Effector CD4-positive, alpha-beta T cell (primary cell): ENCODE results near the gene MRTFB.

Experiments
- DNase-seq: peaks from one replicate; pipeline ENCODE4 v3.0.0-alpha.2; 2020

Gene MRTFB

DNA sequence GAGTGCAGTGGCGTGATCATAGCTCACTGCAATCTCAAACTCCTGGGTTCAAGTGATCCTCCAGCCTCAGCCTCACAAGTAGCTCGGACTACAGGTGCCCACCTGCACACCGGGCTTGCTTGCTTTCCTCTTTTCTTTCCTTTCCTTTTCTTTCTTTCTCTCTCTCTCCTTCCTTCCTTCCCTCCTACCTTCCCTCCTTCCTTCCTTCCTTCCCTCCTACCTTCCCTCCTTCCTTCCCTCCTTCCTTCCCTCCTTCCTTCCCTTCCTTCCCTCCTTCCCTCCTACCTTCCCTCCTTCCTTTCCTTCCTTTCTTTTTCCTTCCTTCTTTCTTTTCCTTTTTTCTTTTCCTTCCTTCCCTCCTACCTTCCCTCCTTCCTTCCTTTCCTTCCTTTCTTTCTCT lies 225.5 kb downstream of the MRTFB start:
- no peak for DNase-seq

DNA sequence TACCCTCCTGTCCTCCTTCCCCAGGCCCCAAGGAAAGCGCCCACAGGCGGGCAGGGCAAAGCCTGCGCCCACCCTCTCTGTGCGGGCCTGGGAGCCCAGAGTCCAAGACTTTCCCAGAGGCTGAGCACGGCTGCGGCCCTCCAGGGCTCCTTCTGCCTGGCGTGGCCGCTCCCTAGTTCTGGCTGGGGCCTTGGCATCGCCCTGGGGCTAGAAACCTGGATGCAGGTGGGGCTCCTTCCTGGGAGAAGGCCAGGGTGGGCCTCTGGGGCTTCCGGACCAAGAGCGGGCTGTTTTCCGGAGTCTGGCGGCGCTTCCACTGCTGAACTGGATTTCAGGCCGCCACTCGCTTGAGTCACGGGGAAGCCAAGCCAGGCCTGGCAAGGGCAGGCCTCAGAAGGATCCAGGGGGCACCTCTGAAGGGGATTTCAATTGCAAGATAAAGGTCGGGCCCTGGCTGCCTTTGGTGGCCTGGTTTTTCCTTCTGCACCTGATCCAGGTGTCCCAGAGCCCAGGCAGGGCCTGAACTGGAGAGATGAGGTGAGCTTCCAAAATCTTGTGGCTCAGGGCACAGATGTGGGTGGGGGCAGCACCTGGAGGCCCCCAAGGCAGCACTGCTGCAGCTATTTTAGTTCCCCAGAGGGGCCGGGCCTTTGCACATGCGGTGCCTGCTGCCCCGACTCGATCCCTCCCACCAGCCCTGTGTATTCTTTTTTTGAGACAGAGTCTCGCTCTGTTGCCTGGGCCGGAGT lies 227.4 kb downstream of the MRTFB start:
- DNase-seq: no peak

DNA sequence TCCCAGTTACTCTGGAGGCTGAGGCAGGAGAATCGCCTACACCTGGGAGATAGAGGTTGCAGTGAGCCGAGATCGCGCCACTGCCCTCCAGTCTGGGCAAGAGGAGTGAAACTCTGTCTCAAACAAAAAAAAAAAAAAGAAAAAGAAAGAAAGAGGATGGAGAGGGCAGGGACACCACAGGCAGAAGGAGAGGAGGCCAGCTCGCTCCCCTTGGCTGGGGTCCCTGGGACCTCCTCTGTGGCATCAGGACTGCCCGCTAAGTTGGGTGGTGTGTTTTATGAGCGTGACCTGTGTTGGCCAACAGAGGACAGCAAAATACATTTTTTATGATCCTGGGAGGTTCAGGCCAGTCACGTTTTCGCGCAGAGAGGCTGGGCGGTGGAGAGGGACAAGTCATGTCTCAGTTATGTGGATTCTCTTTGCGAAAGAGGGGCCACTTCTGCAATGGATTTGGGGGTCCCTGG lies 229.6 kb downstream of the MRTFB start:
- no peak for DNase-seq

DNA sequence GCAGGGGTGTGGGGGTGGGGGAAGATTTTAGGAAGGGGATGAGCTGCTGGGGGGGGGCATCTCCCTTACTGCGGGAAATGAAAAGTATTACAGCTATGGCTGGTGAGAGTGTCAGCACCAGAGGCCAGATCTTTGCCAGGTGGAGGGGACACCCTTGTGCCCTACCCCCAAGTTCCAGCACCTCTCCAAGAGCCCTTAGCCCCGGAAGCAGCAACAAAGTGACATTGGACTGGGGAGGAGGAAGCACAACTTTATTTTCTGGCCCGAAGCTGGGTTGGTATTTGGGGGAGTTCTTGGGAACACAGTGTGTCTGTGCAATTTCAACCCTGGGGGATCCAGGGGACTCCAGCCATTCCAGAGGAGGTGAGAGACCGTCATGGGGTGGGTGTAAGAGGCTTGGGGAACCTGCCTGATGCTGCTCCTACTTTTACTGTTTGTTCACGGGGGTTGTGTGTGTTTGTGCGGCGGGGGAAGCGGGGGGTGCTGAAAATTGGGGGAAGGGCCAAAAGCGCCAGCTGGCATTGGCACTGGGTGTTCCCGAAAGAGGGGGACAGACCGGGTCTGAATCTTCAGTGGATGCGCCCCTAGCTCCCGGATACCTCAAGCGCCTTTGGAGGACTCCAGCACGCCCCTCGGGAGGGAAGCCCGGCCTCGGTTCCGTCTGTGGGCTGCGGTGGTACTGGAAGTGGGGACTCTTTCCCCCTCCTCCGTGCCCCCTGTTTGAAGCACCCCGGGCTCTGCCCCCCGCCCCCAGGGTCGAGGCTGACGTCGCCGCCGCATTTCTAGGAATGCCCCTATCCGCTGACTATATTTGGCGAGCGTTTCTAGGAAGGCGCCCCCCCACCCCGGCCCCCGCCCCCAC lies 230.3 kb downstream of the MRTFB start:
- no peak for DNase-seq

DNA sequence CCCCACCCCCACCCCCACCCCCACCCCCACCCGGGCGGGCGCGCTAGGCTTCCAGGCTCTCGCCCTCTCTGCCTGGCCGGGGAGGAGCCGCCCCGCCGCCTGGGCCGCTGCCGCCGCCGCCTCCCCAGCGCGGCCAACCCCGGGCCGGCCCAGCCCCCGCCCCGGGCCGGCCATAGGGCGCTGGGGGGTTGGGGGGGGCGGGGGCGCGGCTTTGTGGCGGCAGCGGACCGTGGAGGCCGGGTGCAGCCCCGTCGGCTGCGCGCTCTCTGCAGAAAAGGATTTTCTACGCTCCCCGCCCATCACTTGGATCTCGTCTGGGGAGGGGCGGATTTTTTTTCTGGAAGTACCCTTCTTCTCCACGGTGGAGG lies 230.9 kb downstream of the MRTFB start:
- DNase-seq: no peak

DNA sequence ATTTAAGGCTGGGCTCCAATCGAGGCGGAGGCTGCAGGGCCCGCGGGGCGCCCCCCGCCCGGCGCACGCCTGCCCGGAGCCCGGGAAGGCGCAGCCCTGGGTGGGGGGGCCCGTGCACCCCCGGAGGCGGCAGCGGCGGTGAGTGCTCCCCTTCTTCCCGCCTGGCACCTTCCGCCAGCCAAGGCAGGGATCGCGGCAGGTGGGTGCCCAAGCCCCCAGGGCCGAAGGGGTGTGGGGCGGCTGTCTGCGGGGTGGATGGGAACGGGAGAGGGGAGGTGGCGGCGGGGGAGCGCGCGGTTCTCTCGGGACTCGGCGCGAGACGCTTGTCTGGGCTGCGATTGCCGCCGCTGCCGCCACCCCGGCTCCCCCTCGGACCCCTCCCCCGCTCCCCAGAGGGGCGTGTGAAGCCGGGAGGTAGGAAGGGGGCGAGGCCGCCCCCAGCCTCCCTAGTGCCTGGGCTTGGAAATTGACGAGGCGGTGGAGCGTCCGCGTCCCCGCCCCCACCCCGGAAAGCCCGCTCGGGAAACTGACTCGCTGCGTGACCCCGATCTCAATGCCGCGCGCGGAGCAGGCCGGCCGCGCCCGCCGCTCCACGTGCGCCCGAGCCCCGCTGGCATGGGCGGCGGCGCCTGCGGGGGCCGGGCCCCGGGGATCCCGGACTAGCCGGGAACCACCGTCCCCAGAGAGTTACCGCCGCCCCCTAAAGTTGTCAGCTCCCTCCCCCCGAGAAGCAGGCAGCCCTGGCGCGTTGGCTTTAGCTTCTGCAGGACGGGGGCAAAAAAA lies 231.5 kb downstream of the MRTFB start:
- no peak for DNase-seq

DNA sequence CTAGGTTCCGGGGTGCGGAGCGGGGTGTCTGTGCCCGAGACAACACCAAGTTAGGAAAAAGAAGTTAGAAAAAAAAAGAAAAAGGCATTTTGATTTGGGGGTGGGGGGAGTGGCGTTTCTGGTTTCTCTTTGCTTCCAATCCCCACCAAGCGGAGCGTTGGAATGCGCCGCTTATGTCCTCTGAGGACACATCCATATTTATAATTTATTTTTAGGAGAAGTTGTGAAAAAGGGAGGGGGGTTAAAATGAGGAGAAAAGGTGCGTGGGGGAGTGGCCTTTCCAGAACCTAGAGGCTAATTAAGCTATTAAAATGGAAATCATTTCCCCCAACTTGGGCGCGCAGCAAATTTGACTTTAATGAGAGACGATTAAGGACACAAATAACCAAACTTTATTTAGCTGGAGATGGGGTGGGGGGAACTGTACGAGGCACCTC lies 232.1 kb downstream of the MRTFB start:
- DNase-seq: no peak

DNA sequence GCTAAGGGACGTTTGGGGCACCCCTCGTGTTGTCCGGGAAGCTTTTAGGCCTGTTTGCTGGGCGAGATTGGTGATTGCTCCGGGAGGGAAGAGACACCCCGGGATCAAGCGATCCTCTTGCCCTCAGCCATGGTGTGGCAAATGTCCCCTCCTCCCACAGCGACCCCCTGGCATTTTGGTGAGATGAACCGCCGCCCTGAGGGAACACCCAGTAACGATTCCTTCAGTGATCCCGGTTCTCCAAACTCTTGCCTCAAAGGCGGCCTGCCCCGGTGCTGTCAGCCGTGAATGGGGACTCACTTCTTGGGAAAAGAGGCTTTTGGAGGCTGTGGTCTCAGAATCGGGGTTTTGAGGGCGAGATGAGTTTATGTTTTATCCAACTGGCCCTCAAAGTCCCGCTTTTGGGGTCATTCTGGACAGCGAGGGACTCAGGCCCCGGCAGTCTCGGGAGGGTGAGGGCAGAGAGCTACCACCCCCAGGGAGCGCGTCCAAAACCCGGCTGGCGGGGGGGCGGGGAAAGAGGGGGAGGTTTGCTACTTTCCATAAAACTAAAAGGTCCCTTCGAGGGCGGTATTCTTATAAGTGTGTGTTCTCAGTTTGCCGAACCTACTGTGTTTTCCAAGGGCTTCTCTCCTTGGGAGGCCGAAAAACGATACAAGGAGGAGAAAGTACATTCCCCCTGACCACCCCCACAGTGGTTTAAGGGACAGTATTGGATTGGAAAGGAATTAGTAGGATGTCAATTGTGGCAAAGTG lies 232.7 kb downstream of the MRTFB start:
- DNase-seq: no peak

DNA sequence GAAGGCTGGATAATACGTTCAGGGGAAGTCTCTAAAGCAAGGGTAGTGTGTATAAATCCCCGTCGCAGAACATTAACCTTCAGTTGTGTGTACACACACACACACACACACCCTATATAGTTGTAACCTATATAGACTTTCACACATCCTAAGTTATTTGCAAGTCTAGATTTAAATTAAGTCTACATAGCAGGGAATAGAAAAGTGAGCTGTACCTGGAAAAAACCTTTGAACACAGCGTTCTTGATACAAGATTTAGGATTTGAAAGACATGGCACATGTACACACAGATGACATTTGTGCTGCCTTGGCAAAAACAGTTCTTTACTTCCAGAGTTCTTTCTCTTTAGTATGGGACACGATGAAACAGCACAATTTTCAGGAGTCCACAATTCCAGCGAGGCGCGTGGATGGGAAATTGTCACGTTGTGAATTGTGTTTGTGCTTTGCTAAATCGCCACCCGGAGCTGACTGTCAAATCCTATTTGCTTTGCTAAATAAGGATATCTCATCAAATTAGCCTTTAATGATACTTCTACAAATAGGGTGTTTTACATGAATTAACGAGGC lies 233.9 kb downstream of the MRTFB start:
- DNase-seq: no peak

DNA sequence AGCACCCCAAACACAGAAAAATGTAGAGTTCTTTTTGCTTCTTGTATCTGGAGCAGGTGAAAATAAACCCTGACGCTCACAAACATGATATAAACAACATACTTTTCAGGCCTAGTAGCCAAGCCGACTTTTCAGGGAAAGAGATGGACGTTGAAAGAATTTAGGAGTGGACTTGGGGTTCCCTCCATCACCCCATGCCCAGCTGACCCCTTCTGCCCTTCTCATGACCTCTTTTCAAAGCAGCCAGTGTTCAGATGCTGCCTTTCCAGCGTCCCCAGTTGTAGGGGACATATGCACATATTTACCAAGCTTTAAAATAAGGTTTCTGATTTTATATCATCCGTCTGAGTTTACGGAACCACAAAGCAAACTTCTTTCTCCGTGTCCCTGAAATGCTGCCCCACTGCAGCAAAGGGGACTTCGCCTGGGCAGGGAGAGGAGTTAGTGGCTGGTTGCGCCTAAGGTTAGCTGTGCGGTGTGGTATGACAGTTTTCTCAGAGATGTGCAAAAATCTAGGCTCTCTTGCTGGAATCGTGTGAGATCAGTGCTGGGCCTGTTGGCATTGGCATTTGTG lies 235.5 kb downstream of the MRTFB start:
- no peak for DNase-seq

DNA sequence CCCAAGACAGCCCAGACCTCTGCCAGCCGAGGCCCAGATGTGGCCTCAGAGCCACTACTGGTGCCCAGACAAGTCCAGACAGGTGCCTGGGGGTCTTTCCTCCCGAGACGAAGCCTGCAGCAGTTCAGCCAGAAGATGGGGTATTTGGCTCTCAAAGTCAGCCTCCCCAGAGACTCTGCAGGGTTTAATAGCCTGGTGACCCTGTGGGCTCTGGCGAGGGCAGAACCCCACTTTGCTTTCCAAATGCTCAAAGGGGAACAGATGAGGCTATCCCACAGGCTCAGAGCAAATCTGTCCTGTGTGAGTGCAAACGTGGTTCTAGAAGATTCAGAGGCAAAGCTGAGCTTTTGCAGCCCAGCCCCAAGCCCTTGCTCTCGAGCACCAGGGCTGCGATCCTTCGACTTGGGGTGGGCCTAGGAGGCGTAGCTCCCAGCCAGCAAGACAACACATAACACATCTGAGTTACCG lies 236.0 kb downstream of the MRTFB start:
- DNase-seq: no peak

DNA sequence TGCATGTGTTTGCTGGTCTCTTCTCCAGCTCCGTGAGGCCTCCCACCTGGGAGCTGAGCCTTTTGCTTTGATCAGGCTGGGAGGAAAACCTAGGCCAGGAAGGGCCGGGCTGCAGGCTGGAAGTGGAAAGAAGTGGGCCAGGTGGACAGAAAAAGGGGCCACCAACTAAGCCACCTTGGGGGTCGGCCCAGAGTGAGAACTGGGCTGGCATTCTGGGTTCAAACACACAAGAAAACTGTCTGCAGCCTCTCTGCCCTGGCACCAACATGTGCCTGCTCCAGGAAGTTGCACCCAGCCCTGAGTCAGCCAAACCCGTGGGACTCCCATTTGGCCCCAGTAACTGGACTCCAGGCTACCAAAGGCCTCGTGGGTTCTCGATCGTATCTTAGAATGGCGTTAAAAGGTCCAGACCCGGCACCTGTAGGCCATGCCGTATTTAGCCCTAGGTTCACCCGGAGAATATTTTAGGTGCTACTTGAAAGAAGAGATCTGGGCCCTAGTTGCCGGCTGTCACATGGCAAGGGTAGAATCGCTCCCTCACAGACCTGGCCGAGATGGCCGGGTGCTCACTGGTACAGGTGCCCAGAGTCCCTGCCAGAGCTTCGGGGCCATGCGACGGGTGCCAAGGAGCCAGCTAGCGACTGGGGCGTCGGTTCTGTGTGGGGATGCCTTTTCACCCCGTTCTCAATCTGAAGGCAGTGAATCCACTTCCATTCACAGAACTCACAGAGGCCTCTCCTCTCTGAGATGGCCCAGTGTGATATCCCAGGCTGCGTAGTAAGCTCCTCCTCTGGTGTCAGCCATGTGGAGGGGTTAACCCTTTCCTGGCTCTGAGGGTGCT lies 236.6 kb downstream of the MRTFB start:
- DNase-seq: no peak

DNA sequence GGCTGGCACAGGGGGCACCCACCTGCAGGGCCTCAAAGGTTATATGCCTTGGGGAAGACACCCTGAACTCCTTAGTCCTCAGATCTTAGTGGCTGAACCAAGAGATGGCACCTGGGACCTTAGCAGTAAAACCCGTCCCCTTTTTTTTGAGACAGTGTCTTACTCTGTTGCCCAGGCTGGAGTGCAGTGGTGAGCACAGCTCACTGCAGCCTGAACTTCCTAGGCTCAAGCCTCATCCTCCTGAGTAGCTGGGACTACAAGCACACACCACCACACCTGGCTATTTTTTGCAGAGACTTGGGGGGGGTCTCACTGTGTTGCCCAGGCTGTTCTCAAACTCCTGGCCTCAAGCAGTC lies 237.2 kb downstream of the MRTFB start:
- DNase-seq: no peak

DNA sequence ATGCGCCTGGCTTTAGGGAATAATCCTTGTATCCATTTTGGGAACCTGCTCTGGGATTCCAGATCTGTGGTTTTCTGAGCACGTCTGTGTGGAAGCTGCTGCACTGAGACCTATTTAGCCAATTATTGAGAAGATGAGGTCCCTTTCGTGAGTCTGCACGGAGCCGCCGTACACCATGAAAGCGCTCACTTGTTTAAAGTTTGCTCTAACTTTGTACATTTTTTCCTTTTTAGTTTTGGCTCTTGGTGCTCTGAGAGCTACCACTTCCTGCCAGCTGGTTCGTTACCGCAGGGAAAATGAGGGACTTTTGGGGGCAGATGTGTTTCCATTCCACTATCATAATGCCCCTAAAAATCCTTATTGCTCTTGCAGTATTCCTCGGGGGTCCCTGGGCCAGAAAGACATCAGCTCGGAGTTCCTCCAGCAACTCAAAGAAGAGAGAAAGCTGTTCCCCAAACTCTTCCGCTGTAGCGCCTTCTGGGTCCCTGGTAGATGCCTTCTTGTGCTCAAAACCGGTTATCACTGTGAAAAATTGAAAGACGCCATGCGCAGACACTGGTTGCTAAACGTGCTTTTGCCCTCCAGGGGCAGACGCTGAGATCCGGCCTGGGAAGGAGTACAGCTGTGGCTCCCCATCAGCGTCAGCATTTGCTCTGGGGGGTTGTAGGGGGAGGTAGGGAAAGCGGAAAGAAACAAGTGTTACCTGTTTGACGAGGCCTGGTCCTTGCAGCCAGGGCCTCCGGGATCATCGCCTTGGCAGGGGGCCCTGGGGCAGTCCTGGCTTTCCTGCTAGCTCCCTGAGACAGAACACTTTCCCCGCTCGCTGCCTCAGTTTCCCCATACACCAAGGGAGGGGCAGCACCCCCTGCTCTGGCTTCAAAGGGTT lies 238.1 kb downstream of the MRTFB start:
- no peak for DNase-seq

DNA sequence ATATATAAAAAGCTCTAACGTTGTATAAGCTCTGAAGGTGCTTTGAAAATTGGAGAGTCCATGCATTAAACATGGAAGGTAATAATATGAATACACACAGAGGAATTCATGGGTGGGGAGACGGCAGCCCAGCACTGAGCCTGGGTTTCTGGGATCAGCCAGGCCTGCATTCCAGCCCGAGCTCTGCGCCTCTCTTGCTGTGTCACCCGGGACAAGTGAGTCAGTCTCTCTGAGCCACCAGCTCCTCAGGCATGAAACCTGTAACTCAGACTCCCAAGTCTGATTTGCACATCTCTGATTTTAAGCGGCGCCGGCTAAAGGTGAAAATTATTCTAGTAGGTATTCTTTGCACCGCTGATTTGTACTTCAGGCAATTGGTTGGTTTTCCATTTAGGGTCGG lies 238.8 kb downstream of the MRTFB start:
- DNase-seq: no peak

DNA sequence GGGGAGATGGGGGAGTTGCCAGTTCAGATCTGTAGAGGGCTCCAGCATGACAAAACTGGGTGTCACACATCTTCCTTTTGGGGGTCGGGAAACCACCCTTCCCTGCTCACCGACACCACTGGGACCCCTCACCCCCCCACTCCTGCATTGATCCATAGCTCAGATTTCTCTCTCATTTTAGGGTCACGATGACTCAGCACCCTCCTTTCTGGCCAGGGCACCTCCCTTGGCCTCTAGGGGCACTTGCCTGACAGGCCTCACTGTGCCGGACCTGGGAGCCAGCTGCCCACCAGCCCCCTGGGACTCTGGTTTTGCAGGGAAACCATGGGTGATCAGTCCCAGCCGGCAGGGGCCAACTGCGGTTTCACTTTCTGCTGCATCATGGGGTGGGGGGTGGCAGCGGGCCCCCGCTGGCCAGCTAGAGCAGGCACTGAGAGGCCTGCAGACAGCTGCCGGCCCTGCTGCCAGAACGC lies 239.4 kb downstream of the MRTFB start:
- DNase-seq: no peak

DNA sequence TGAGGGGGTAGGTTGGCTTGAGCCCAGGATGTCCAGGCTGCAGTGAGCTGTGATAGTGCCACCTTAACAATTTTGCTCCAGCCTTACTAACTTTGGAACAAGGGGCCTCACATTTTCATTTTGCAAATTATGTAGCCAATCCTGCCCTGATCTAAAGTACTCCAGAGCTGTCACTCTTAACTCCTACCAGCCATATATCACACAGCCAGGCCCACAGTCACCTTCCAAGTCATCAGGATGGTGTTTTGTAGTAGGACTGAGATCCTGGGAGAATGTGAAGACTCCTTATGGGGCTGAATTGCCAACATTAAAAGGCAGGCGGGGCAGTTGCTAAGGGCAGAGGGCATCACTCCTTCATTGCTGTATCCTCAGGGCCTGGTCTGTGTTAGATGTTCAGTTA lies 243.0 kb downstream of the MRTFB start:
- no peak for DNase-seq

DNA sequence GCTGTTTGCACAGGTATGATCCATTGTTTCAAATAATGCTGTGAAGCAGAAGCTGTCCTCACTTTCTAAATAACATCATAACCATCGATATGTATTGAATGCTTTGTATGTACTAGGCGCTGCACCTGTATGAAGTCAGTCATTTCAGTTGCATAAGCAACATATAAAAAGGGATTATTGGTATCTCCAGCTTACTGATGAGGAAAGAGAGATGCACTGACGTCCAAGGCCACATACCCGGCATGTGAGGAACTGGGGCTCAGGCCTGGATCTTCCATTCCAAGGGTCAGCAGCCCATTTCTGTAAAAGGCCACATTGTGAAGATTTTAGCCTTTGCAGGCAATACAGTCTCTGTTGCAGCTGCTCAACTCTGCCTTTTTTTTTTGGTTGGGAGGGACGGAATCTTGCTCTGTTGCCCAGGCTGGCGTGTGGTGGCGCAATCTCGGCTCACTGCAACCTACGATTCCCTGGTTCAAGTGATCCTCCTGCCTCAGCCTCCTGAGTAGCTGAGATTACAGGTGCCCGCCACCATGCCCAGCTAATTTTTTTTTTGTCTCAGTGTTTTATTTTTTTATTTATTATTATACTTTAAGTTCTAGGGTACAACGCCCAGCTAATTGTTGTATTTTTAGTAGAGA lies 244.7 kb downstream of the MRTFB start:
- no peak for DNase-seq
